T-cell (primary cell): ENCODE data around the gene LSS. TPM values are rescaled to one million over a fixed set of nuclear protein-coding genes. Genes with fewer than 3 reads are reported as not detected.

ENCODE experiments used
- ATAC-seq, 4 experiments: fragments of 200-7000 bp in 3 of 4; fragments of 150-1000 bp in 1 of 4; cut with Tn5 transposase; replicated peaks in 1 of 4; 1 replicate in 3 of 4; 2 replicates in 1 of 4; pipeline ENCODE4 v1.10.0; 2021; ENCODE audit warnings: moderate library complexity in 3 of 4, mild to moderate bottlenecking in 2 of 4, moderate number of reproducible peaks in 1 of 4
- CTCF ChIA-PET, 2 donors: fragments of 300-600 bp; sonication (Branson Sonifier 250); formaldehyde crosslinking; loops; one replicate each; lab custom pipeline; 2022; ENCODE audit warnings: antibody characterized with exemption in 2 of 2; lab: Charles Lee
- POLR2A ChIA-PET, 2 donors: fragments of 300-600 bp; sonication (Branson Sonifier 250); formaldehyde crosslinking; loops; one replicate each; lab custom pipeline; 2022; ENCODE audit warnings: antibody characterized with exemption in 2 of 2; lab: Charles Lee
- DNase-seq, 35 experiments: peaks; one replicate each; pipeline versions ENCODE4 v3.0.0 to v3.0.0-alpha.2; 2013 to 2023
- H3K27ac ChIP-seq: one replicate; pipeline ENCODE4 v1.5.1; 2013; ENCODE audit warnings: low read length
- H3K27me3 ChIP-seq, 2 experiments: replicated peaks in 1 of 2; 1 replicate in 1 of 2; 2 replicates in 1 of 2; pipeline versions ENCODE4 v1.6.1 to v1.7.0; 2013; ENCODE audit warnings: low read length in 1 of 2, mixed read lengths in 1 of 2; ENCODE audit not compliant: control insufficient read depth in 2 of 2, insufficient read depth in 2 of 2; ENCODE audit errors: extremely low read depth in 1 of 2
- H3K36me3 ChIP-seq, 2 donors: 1 replicate in 1 of 2; 2 replicates in 1 of 2; pipeline versions ENCODE4 v1.6.1 to v1.7.0; 2013; ENCODE audit warnings: low read length in 1 of 2; ENCODE audit not compliant: control insufficient read depth in 2 of 2, insufficient read depth in 1 of 2; ENCODE audit errors: extremely low read depth in 1 of 2
- H3K4me1 ChIP-seq, 2 experiments: 1 replicate in 1 of 2; 2 replicates in 1 of 2; pipeline versions ENCODE4 v1.6.1 to v1.7.0; 2013; ENCODE audit warnings: low read length in 2 of 2, mixed read lengths in 1 of 2; ENCODE audit not compliant: insufficient read depth in 2 of 2, control insufficient read depth in 1 of 2; ENCODE audit errors: extremely low read depth in 1 of 2
- H3K4me3 ChIP-seq, 2 donors: 1 replicate in 1 of 2; 2 replicates in 1 of 2; pipeline versions ENCODE4 v1.5.1 to v1.7.0; 2013; ENCODE audit warnings: mild to moderate bottlenecking in 2 of 2, low read length in 1 of 2, moderate library complexity in 1 of 2; ENCODE audit not compliant: control insufficient read depth in 1 of 2; ENCODE audit errors: extremely low read depth in 1 of 2
- H3K9me3 ChIP-seq: 2 replicates; pipeline ENCODE4 v1.7.0; 2013
- H3K27ac Mint-ChIP-seq, 2 donors: one replicate each; pipeline ENCODE4 v1.8.0; 2020 to 2021; ENCODE audit warnings: mild to moderate bottlenecking in 2 of 2, mixed read lengths in 2 of 2
- H3K27me3 Mint-ChIP-seq, 2 donors: one replicate each; pipeline ENCODE4 v1.8.0; 2021 to 2022; ENCODE audit warnings: mixed read lengths in 2 of 2
- H3K36me3 Mint-ChIP-seq: one replicate; pipeline ENCODE4 v1.8.0; 2021; ENCODE audit warnings: mixed read lengths
- H3K4me1 Mint-ChIP-seq, 3 donors: one replicate each; pipeline ENCODE4 v1.8.0; 2020 to 2022; ENCODE audit warnings: mixed read lengths in 3 of 3, mild to moderate bottlenecking in 1 of 3
- H3K4me3 Mint-ChIP-seq, 3 donors: one replicate each; pipeline ENCODE4 v1.8.0; 2020 to 2022; ENCODE audit warnings: mild to moderate bottlenecking in 3 of 3, mixed read lengths in 3 of 3, moderate library complexity in 3 of 3
- H3K9me3 Mint-ChIP-seq, 3 donors: one replicate each; pipeline ENCODE4 v1.8.0; 2020 to 2022; ENCODE audit warnings: mixed read lengths in 3 of 3
- WGBS: methylation state at CpG from one replicate; pipeline ENCODE4 v1.1.5; 2013; ENCODE audit warnings: missing lambda C conversion rate; ENCODE audit not compliant: insufficient coverage; 5-methylcytosine and 5-hydroxymethylcytosine counted together
- total RNA-seq, 35 experiments: library from RNA in 6 of 35; stranded (reverse) in 6 of 35; fragments of 120-200 nt in 1 of 35; gene quantifications; one replicate each; pipeline versions ENCODE4 v1.2.1 to v1.2.4 and lab custom pipeline; 2013 to 2026

Gene LSS
- total RNA-seq, 5 donors from 2014 or later (not counting 1 experiment from before 2014, with no cell fraction given) = 41.3 to 63.0 (median 49.4) TPM

DNA sequence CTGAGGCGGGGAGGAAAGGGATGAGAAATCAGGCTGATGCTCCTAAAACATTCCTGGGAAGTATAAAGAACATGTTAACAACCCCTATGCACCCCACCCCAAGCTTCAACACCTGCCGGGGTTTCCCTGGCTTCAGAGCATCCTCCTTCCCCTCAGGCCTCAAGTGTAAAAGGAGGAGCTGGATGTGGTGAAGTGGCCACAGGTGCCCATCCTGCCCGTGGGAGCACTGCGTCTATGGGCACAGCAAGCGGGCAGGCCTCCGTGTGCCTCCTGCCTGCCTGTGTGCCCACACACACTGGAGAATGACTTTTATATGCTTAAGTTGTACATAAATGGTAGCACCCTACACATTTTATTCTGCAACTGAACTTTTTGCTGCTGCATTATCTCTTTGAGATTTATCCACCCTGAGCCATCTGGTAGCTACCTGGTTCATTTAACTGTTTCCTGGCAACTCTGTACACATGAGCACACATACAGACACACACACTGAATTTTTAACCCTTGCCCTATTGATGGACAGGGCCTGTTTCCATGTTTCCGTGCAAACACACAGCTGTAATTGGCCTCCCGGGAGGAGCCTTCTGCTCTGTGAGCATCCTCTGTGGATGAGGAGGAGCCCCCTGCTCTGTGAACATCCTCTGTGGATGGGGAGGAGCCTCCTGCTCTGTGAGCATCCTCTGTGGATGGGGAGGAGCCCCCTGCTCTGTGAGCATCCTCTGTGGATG lies 59.8 kb downstream of the LSS start:
- peaks cover 2 to 9% of the 10 kb centered on the region in 2 experiments for H3K4me1 ChIP-seq
- ChIA-PET CTCF (no interaction called here), POLR2A (no interaction called here)
- no peak overlapping the region for H3K27ac ChIP-seq
- no peaks in the 10 kb centered on the region for H3K36me3 ChIP-seq
- peak in 1 of 35 experiments; percentile 5 for DNase-seq
- Mint-ChIP-seq H3K27ac (no peak overlapping the region), H3K27me3 (peaks cover 5 to 11% of the 10 kb centered on the region in 2 donors), H3K4me1 (peaks cover 4 to 8% (median 8%) of the 10 kb centered on the region in 3 donors), H3K9me3 (peaks cover 0 to 5% (median 0%) of the 10 kb centered on the region in 3 donors), H3K4me3 (no peak overlapping the region), H3K36me3 (no peaks in the 10 kb centered on the region)
- peaks cover 0 to 10% of the 10 kb centered on the region in 2 experiments for H3K27me3 ChIP-seq
- ATAC-seq = no peak
- H3K4me3 ChIP-seq = no peak overlapping the region
- WGBS = no CpG with 5 or more reads among the region's 8 CpGs
- no peaks in the 10 kb centered on the region for H3K9me3 ChIP-seq

GRCh38 chr21:46168238-46168637 lies 60.3 kb downstream of the LSS start:
- Histone ChIP-seq H3K9me3 (no peaks in the 10 kb centered on the region), H3K27me3 (peaks cover 0 to 4% of the 10 kb centered on the region in 2 experiments), H3K27ac (no peak overlapping the region), H3K4me1 (peaks cover 2 to 9% of the 10 kb centered on the region in 2 experiments), H3K36me3 (no peaks in the 10 kb centered on the region), H3K4me3 (no peak overlapping the region)
- H3K4me3 Mint-ChIP-seq = no peak overlapping the region
- 88% methylated on average over 13 of the region's 14 CpGs for WGBS
- H3K36me3 Mint-ChIP-seq = no peaks in the 10 kb centered on the region
- H3K9me3 Mint-ChIP-seq = peaks cover 0 to under 1% (median 0%) of the 10 kb centered on the region in 3 donors
- H3K4me1 Mint-ChIP-seq = peaks cover 4 to 8% (median 8%) of the 10 kb centered on the region in 3 donors
- ATAC-seq (no peak), DNase-seq (peak in 2 of 35 experiments; percentile 11 to 17)
- POLR2A ChIA-PET = no interaction called here
- CTCF ChIA-PET = no interaction called here
- peaks cover 2 to 15% of the 10 kb centered on the region in 2 donors for H3K27me3 Mint-ChIP-seq
- H3K27ac Mint-ChIP-seq = no peak overlapping the region

DNA sequence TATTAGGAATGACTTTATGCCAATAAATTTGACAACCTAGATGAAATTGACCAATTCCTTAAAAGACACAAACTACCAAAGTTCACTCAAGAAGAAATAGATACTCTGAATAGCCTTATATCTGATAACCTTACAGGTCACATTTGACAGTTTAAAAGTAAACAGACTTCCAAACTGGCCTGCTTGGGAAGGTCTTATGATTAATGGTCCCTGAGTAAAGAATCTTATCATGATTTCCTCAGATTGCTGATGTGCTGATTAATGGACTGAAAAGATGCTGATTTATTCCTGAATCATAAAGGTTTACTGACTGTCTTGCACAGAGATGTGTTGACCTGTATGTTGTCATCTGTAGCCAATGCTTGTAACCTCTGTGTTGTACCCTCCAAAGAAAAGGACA lies 63.5 kb downstream of the LSS start:
- Histone ChIP-seq H3K9me3 (no peaks in the 10 kb centered on the region), H3K4me3 (no peak overlapping the region), H3K4me1 (no peaks in the 10 kb centered on the region), H3K36me3 (no peaks in the 10 kb centered on the region), H3K27ac (no peak overlapping the region), H3K27me3 (peaks cover 0 to 3% of the 10 kb centered on the region in 2 experiments)
- DNase-seq = no peak
- H3K4me3 Mint-ChIP-seq = no peak overlapping the region
- ChIA-PET POLR2A (no interaction called here), CTCF (no interaction called here)
- H3K27ac Mint-ChIP-seq = no peak overlapping the region
- H3K36me3 Mint-ChIP-seq = no peaks in the 10 kb centered on the region
- H3K9me3 Mint-ChIP-seq = no peaks in the 10 kb centered on the region
- H3K27me3 Mint-ChIP-seq = peaks cover 10 to 18% of the 10 kb centered on the region in 2 donors
- H3K4me1 Mint-ChIP-seq = peaks cover 0 to 7% (median 0%) of the 10 kb centered on the region in 3 donors
- no peak for ATAC-seq

- Mint-ChIP-seq H3K4me1 (peaks cover 0 to 5% (median 0%) of the 10 kb centered on the region in 3 donors), H3K4me3 (no peak overlapping the region), H3K27me3 (peaks cover 10 to 18% of the 10 kb centered on the region in 2 donors), H3K9me3 (no peaks in the 10 kb centered on the region), H3K27ac (no peak overlapping the region), H3K36me3 (no peaks in the 10 kb centered on the region)
- peaks cover 0 to 3% of the 10 kb centered on the region in 2 experiments for H3K27me3 ChIP-seq
- DNase-seq (no peak), ATAC-seq (no peak)
- no CpG with 5 or more reads among the region's 4 CpGs for whole genome bisulfite sequencing
- H3K27ac ChIP-seq = no peak overlapping the region
- POLR2A ChIA-PET = no interaction called here
- H3K36me3 ChIP-seq = peaks cover 0 to 2% of the 10 kb centered on the region in 2 donors
- no peak overlapping the region for H3K4me3 ChIP-seq
- CTCF ChIA-PET = no interaction called here
- no peaks in the 10 kb centered on the region for H3K9me3 ChIP-seq
- no peaks in the 10 kb centered on the region for H3K4me1 ChIP-seq
These were observed 65.2 kb downstream of the LSS start for GRCh38 chr21:46163380-46163779.

DNA sequence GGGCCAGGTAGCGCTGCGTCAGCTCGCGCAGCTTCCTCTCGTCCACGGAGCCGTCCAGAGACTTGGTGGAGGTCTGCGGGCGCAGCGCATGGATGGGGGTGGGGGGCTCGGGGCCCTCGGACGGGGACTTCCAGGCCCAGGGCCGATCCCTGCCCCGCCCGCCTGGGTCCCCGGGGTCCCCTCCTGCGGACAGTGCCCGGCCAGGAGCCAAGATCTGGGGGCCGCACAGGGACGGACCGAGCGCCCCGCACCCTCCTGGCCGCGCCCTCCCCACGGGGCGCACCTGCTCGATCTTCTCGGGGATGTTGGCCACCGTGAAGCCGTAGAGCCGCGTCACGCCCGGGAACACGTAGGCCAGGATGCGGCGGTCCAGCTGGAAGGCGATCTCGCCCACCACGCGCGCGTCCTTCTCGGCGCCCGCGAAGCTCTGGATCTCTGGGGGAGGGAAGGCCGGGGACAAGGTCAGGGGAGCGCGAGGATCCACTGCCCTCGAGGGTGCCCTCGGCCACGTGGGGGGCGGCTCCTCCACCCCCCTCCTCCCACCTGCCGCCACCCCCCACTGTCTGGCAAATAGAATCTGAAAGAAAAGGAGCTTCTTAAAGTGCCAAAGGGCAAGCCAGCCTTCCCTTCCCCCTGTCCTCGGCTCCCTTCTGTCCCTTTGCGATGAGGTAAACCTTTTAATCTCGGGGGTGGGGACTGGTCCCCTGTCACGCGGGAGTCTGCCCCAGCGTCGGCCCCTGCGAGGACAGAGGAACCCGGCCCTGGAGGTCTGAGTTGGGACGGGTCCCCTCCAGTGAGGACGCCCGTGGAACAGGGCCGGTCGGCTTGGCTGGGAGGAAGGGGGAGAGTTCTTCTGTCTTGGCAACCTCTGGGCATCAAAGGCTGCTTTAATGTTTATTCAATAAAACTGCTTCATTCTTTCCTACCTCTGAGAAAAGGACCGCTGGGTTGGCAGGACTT lies 66.7 kb downstream of the LSS start:
- peaks cover 10 to 18% of the 10 kb centered on the region in 2 donors for H3K27me3 Mint-ChIP-seq
- Histone ChIP-seq H3K4me3 (no peak overlapping the region), H3K36me3 (peaks cover 0 to 2% of the 10 kb centered on the region in 2 donors), H3K27me3 (no peaks in the 10 kb centered on the region), H3K9me3 (no peaks in the 10 kb centered on the region), H3K27ac (no peak overlapping the region), H3K4me1 (no peaks in the 10 kb centered on the region)
- WGBS = 87% methylated on average over 35 of the region's 72 CpGs
- POLR2A ChIA-PET = no interaction called here
- no peak overlapping the region for H3K27ac Mint-ChIP-seq
- CTCF ChIA-PET = no interaction called here
- no peak for ATAC-seq
- H3K4me3 Mint-ChIP-seq = peak overlapping the region in 1 of 3 donors; percentile 23
- DNase-seq = peak in 2 of 35 experiments; percentile 5 to 20
- no peaks in the 10 kb centered on the region for H3K9me3 Mint-ChIP-seq
- peaks cover 0 to 5% (median 0%) of the 10 kb centered on the region in 3 donors for H3K4me1 Mint-ChIP-seq
- H3K36me3 Mint-ChIP-seq = no peaks in the 10 kb centered on the region

- ATAC-seq = peak in 1 of 4 experiments; percentile 35
- peaks cover 0 to 2% of the 10 kb centered on the region in 2 donors for H3K36me3 ChIP-seq
- no peaks in the 10 kb centered on the region for H3K9me3 Mint-ChIP-seq
- peak overlapping the region in 2 of 3 donors; percentile 42 to 51 for H3K4me3 Mint-ChIP-seq
- ChIA-PET POLR2A (no interaction called here), CTCF (no interaction called here)
- no peaks in the 10 kb centered on the region for H3K27me3 ChIP-seq
- H3K4me1 Mint-ChIP-seq = peaks cover 0 to 5% (median 0%) of the 10 kb centered on the region in 3 donors
- H3K9me3 ChIP-seq = no peaks in the 10 kb centered on the region
- H3K27ac ChIP-seq = no peak overlapping the region
- H3K27me3 Mint-ChIP-seq = peaks cover 10 to 18% of the 10 kb centered on the region in 2 donors
- WGBS = 87% methylated on average over 59 of the region's 72 CpGs
- no peak overlapping the region for H3K27ac Mint-ChIP-seq
- no peaks in the 10 kb centered on the region for H3K36me3 Mint-ChIP-seq
- peak in 3 of 35 experiments; percentile 8 to 27 (median 21) for DNase-seq
- H3K4me1 ChIP-seq = no peaks in the 10 kb centered on the region
- no peak overlapping the region for H3K4me3 ChIP-seq
These were observed 67.5 kb downstream of the LSS start for GRCh38 chr21:46160907-46161632.
